ENCODE data around the gene SPAG5. TPM values are rescaled to one million over a fixed set of nuclear protein-coding genes. Genes with fewer than 3 reads are reported as not detected.

Gene SPAG5
- total RNA-seq, 1 donor from 2014 or later: 15.8 TPM

DNA sequence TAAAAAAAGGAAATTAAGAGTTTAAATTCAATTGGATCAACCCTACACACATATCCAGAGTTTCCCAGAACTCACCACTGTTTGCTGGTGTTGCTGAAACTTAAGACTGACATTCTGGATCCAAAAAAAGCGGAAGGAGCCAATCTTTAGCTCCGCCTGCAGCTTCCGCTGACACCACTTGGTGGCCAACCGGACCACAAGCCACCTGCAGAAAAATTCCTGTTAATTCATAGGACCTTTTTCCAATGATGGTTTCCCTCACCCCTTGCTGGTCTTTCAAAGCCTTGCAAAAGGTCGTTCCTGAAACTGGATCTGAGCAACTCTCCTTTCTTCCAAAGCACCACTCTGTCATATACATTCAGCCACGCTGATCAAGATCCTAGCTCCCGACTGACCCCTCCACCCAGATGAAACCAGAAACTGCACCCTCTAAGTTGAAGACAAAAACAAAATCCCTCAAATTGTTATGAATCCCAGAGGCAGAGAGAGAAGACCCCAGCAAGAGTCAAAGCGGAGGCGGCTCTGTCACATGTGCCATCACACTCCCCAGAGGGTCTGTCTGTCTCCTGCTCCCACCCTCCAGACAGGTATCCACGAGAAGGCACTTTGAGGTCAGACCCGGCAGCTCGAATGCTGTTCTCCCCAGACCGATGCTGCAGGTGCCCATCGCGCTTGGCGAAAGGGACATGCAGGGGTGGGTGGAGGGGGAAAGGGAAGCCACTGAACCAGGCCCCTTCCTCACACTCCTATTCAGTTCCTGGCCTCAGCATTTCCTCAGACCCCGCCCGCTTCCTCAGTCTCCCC is 45.4 kb upstream of the SPAG5 start:
- intact Hi-C loops (cut with micrococcal nuclease): loop anchor here (2.0 kb wide), 2 partner anchors 67 to 75 kb away; partner anchors contain the start of genes ALDOC and RPL23A
- peaks cover 60% of the 10 kb centered on the region for H3K36me3 Mint-ChIP-seq (ENCODE audit: low read depth)
- H3K4me1 Mint-ChIP-seq: peaks cover 40% of the 10 kb centered on the region
- TF ChIP-seq, protein P1, sequence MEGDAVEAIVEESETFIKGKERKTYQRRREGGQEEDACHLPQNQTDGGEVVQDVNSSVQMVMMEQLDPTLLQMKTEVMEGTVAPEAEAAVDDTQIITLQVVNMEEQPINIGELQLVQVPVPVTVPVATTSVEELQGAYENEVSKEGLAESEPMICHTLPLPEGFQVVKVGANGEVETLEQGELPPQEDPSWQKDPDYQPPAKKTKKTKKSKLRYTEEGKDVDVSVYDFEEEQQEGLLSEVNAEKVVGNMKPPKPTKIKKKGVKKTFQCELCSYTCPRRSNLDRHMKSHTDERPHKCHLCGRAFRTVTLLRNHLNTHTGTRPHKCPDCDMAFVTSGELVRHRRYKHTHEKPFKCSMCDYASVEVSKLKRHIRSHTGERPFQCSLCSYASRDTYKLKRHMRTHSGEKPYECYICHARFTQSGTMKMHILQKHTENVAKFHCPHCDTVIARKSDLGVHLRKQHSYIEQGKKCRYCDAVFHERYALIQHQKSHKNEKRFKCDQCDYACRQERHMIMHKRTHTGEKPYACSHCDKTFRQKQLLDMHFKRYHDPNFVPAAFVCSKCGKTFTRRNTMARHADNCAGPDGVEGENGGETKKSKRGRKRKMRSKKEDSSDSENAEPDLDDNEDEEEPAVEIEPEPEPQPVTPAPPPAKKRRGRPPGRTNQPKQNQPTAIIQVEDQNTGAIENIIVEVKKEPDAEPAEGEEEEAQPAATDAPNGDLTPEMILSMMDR (IDR thresholded peaks at IDR 0.05): no peak
- H3K9me3 Mint-ChIP-seq: no peaks in the 10 kb centered on the region
- POLR2A ChIA-PET: interaction anchor here (0.6 to 5.1 kb wide), 24 partner anchors 8 to 495 kb away, joined by 3 to 100 read pairs (median 8); partner anchors contain the start of genes ALDOC, FAM222B, IFT20 and NEK8
- CTCF ChIA-PET: interaction anchor here (0.6 to 2.0 kb wide), 9 partner anchors 18 to 473 kb away, joined by 3 to 10 read pairs (median 5); partner anchors contain the start of genes SDF2 and SUPT6H
- H3K4me3 Mint-ChIP-seq: peak overlapping the region; percentile 97
- H3K27ac Mint-ChIP-seq: peak overlapping the region; percentile 91
- ATAC-seq (ENCODE audit: low read depth) (peak; percentile 3), DNase-seq (peak; percentile 28)
- no peaks in the 10 kb centered on the region for H3K27me3 Mint-ChIP-seq

DNA sequence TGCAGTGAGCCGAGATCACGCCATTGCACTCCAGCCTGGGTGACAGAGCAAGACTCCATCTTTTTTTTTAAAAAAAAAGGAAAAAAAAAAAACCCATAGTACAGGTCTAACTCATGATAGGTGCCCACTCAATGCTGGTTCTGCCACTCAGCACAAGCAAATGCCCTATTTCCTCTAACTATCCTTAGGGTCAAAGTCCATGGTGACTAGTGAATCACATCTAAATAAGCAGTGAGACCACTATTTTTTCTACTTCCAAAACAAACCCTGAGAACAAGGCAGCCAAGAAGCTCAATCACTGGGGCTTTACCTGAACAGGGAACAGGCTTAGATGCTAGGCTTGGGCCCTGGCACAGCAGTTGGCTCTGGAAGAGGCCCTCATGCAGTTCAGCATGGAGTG is 42.8 kb upstream of the SPAG5 start:
- CTCF ChIA-PET: no interaction called here
- no peak for DNase-seq
- no peak overlapping the region for H3K4me3 Mint-ChIP-seq
- peaks cover 72% of the 10 kb centered on the region for H3K36me3 Mint-ChIP-seq (ENCODE audit: low read depth)
- ATAC-seq (ENCODE audit: low read depth): no peak
- H3K4me1 Mint-ChIP-seq: peaks cover 34% of the 10 kb centered on the region
- no peak overlapping the region for H3K27ac Mint-ChIP-seq
- TF ChIP-seq, protein P1 (IDR thresholded peaks at IDR 0.05): no peak
- POLR2A ChIA-PET: no interaction called here
- intact Hi-C loops (cut with micrococcal nuclease): no loop called here
- no peaks in the 10 kb centered on the region for H3K27me3 Mint-ChIP-seq
- H3K9me3 Mint-ChIP-seq: no peaks in the 10 kb centered on the region

- TF ChIP-seq, protein P1 (IDR thresholded peaks at IDR 0.05): no peak
- H3K4me1 Mint-ChIP-seq: no peaks in the 10 kb centered on the region
- POLR2A ChIA-PET: interaction anchor here (1.5 kb wide), 1 partner anchor 9 kb away, joined by 7 read pairs; the partner anchor contains the start of gene BLTP2
- peaks cover 97% of the 10 kb centered on the region for H3K36me3 Mint-ChIP-seq (ENCODE audit: low read depth)
- no peaks in the 10 kb centered on the region for H3K9me3 Mint-ChIP-seq
- H3K27me3 Mint-ChIP-seq: no peaks in the 10 kb centered on the region
- intact Hi-C loops (cut with micrococcal nuclease): no loop called here
- no peak overlapping the region for H3K27ac Mint-ChIP-seq
- CTCF ChIA-PET: no interaction called here
- H3K4me3 Mint-ChIP-seq: no peak overlapping the region
- ATAC-seq (ENCODE audit: low read depth): no peak
- DNase-seq: no peak
Measured at GRCh38 chr17:28635506-28635905, 36.7 kb upstream of the SPAG5 start.

- ChIA-PET POLR2A (interaction anchor here (0.6 to 2.0 kb wide), 3 partner anchors 10 to 258 kb away, joined by 3 to 10 read pairs (median 4); partner anchors contain the start of gene BLTP2), CTCF (interaction anchor here (1.5 kb wide), 1 partner anchor 11 kb away, joined by 4 read pairs; the partner anchor contains the start of gene BLTP2)
- Mint-ChIP-seq H3K27me3 (no peaks in the 10 kb centered on the region), H3K4me3 (no peak overlapping the region), H3K4me1 (no peaks in the 10 kb centered on the region), H3K27ac (no peak overlapping the region), H3K9me3 (no peaks in the 10 kb centered on the region), H3K36me3 (ENCODE audit: low read depth) (peaks cover 92% of the 10 kb centered on the region)
- intact Hi-C loops (cut with micrococcal nuclease): no loop called here
- ATAC-seq (ENCODE audit: low read depth) (no peak), DNase-seq (no peak)
- TF ChIP-seq, protein P1 (IDR thresholded peaks at IDR 0.05): no peak
Measured at GRCh38 chr17:28634206-28634865, 35.5 kb upstream of the SPAG5 start.

DNA sequence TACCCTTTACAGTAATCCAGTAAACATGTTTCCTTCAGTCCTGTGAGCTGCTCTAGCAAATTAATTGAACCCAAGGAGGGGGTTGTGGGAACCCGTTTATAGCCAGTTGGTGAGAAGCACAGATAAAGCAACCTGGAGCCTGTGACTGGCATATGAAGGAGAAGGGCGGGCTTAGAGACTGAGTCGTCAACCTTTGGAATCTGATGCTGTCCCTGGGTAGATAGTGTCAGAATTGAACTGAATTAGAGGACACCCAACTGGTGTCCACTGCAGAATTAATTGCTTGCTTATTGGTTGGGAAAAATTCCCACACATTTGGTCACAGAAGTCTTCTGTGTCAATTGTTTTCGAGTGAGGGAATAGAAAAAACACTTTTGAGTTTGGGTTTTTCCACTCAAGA is 28.0 kb upstream of the SPAG5 start:
- intact Hi-C loops (cut with micrococcal nuclease): no loop called here
- no peak overlapping the region for H3K4me3 Mint-ChIP-seq
- no peak for DNase-seq
- no peak for ATAC-seq (ENCODE audit: low read depth)
- no peaks in the 10 kb centered on the region for H3K4me1 Mint-ChIP-seq
- ChIA-PET CTCF (no interaction called here), POLR2A (interaction anchor here (0.6 kb wide), 1 partner anchor 21 kb away, joined by 3 read pairs; no protein-coding TSS in a partner anchor)
- peaks cover 76% of the 10 kb centered on the region for H3K36me3 Mint-ChIP-seq (ENCODE audit: low read depth)
- TF ChIP-seq, protein P1 (IDR thresholded peaks at IDR 0.05): no peak
- no peak overlapping the region for H3K27ac Mint-ChIP-seq
- no peaks in the 10 kb centered on the region for H3K27me3 Mint-ChIP-seq
- no peaks in the 10 kb centered on the region for H3K9me3 Mint-ChIP-seq

Data from activated B cell treated with CpG ODN at 0.5 μM for 24 hours (primary cell).